HepG2 (cell line): ENCODE results near the gene SCGB1D4. TPM values are rescaled to one million over a fixed set of nuclear protein-coding genes. Genes with fewer than 3 reads are reported as not detected.
A peak's percentile ranks its signal among the peaks of the same experiment; 100 is the strongest.

Source experiments
- ARNTL ChIP-seq: sonication (generic); formaldehyde crosslinking; IDR thresholded peaks from 2 replicates; pipeline ENCODE4 v1.4.0; 2020; ENCODE audit warnings: mild to moderate bottlenecking, missing genetic modification reagents
- CEBPG ChIP-seq: IDR thresholded peaks from 2 replicates; pipeline ENCODE4 v1.6.1; 2016
- FOXJ3 ChIP-seq: sonication (generic); formaldehyde crosslinking; IDR thresholded peaks from 2 replicates; pipeline ENCODE4 v1.4.0; 2020; ENCODE audit warnings: missing genetic modification reagents, mild to moderate bottlenecking, borderline replicate concordance
- FOXK2 ChIP-seq: fragments of 450-650 bp; IDR thresholded peaks from 2 replicates; pipeline ENCODE4 v1.6.1; 2016
- FOXP1 ChIP-seq, 2 experiments: fragments of 450-650 bp in 1 of 2; IDR thresholded peaks; 2 replicates each; pipeline ENCODE4 v1.6.1; 2017 to 2018; ENCODE audit warnings: antibody characterized with exemption in 1 of 2
- GABPA ChIP-seq, 2 experiments: IDR thresholded peaks; 2 replicates each; pipeline ENCODE4 v1.6.1; 2011 to 2016; ENCODE audit warnings: low read depth in 2 of 2, low read length in 1 of 2, missing biosample characterization in 1 of 2, missing genetic modification characterization in 1 of 2
- HMG20A ChIP-seq: IDR thresholded peaks from 2 replicates; pipeline ENCODE4 v1.6.1; 2016; ENCODE audit warnings: borderline replicate concordance
- HMG20B ChIP-seq: conservative IDR thresholded peaks from 2 replicates; pipeline ENCODE4 v1.6.1; 2016; ENCODE audit warnings: missing genetic modification reagents, missing compliant biosample characterization
- KDM6A ChIP-seq: IDR thresholded peaks from 2 replicates; pipeline ENCODE4 v1.6.1; 2016; ENCODE audit warnings: low read depth
- KLF6 ChIP-seq: IDR thresholded peaks from 2 replicates; pipeline ENCODE4 v1.8.0; 2016; ENCODE audit warnings: missing biosample characterization, missing genetic modification reagents
- MAFG ChIP-seq: sonication (generic); formaldehyde crosslinking; IDR thresholded peaks from 2 replicates; pipeline ENCODE4 v1.5.1; 2020; ENCODE audit warnings: mild to moderate bottlenecking, missing genetic modification reagents
- MED1 ChIP-seq: sonication (generic); formaldehyde crosslinking; IDR thresholded peaks from 2 replicates; pipeline ENCODE4 v1.4.0; 2020; ENCODE audit warnings: missing genetic modification reagents
- MED13 ChIP-seq: sonication (generic); formaldehyde crosslinking; IDR thresholded peaks from 2 replicates; pipeline ENCODE4 v1.5.0; 2020; ENCODE audit warnings: missing genetic modification reagents
- NCOA1 ChIP-seq: sonication (generic); formaldehyde crosslinking; IDR thresholded peaks from 2 replicates; pipeline ENCODE4 v1.9.0; 2021; ENCODE audit warnings: missing genetic modification reagents
- NFIC ChIP-seq: IDR thresholded peaks from 2 replicates; pipeline ENCODE4 v1.6.1; 2012; ENCODE audit warnings: mild to moderate bottlenecking, low read length, inconsistent platforms
- NFKBIZ ChIP-seq: IDR thresholded peaks from 2 replicates; pipeline ENCODE4 v1.6.1; 2018; ENCODE audit warnings: missing genetic modification reagents, missing compliant biosample characterization
- NKX3-1 ChIP-seq: sonication (generic); formaldehyde crosslinking; IDR thresholded peaks from 2 replicates; pipeline ENCODE4 v1.5.0; 2020; ENCODE audit warnings: missing genetic modification reagents
- NONO ChIP-seq, 2 experiments: fragments of 450-650 bp in 1 of 2; sonication (generic) in 1 of 2; formaldehyde crosslinking in 1 of 2; IDR thresholded peaks in 1 of 2; conservative IDR thresholded peaks in 1 of 2; 2 replicates each; pipeline versions ENCODE4 v1.6.1 to v1.8.0; 2017 to 2022; ENCODE audit warnings: mild to moderate bottlenecking in 1 of 2, missing genetic modification reagents in 1 of 2, moderate library complexity in 1 of 2
- PPARG ChIP-seq: conservative IDR thresholded peaks from 2 replicates; pipeline ENCODE4 v1.6.1; 2016; ENCODE audit warnings: missing biosample characterization, missing genetic modification reagents
- RARA ChIP-seq: IDR thresholded peaks from 2 replicates; pipeline ENCODE4 v1.6.1; 2016; ENCODE audit warnings: missing genetic modification reagents, missing compliant biosample characterization
- SNAPC5 ChIP-seq: sonication (generic); formaldehyde crosslinking; IDR thresholded peaks from 2 replicates; pipeline ENCODE4 v1.8.1; 2023; ENCODE audit warnings: mild to moderate bottlenecking, missing genetic modification reagents, borderline replicate concordance
- TARDBP ChIP-seq: sonication (generic); formaldehyde crosslinking; IDR thresholded peaks from 2 replicates; pipeline ENCODE4 v1.8.0; 2022; ENCODE audit warnings: mild to moderate bottlenecking, missing genetic modification reagents
- TBX2 ChIP-seq: sonication (generic); formaldehyde crosslinking; IDR thresholded peaks from 2 replicates; pipeline ENCODE4 v1.5.0; 2020; ENCODE audit warnings: missing genetic modification reagents, mild to moderate bottlenecking, borderline replicate concordance
- TGIF2 ChIP-seq: IDR thresholded peaks from 2 replicates; pipeline ENCODE4 v1.6.1; 2016; ENCODE audit warnings: control low read depth, missing compliant biosample characterization
- ZBTB21 ChIP-seq: sonication (generic); formaldehyde crosslinking; IDR thresholded peaks from 2 replicates; pipeline ENCODE4 v1.4.0; 2020; ENCODE audit warnings: missing genetic modification reagents
- ZBTB7B ChIP-seq: sonication (generic); formaldehyde crosslinking; IDR thresholded peaks from 2 replicates; pipeline ENCODE4 v1.4.0; 2020; ENCODE audit warnings: missing genetic modification reagents
- ZNF264 ChIP-seq: sonication (generic); formaldehyde crosslinking; IDR thresholded peaks from 2 replicates; pipeline ENCODE4 v1.4.0; 2020; ENCODE audit warnings: missing genetic modification reagents
- ZNF3 ChIP-seq: IDR thresholded peaks from 2 replicates; pipeline ENCODE4 v1.7.0; 2017; ENCODE audit warnings: inconsistent platforms
- ZNF354B ChIP-seq: sonication (generic); formaldehyde crosslinking; IDR thresholded peaks from 2 replicates; pipeline ENCODE4 v1.8.0; 2022; ENCODE audit warnings: mild to moderate bottlenecking, missing genetic modification reagents
- ZNF362 ChIP-seq: sonication (generic); formaldehyde crosslinking; IDR thresholded peaks from 2 replicates; pipeline ENCODE4 v1.4.0; 2020; ENCODE audit warnings: missing genetic modification reagents, mild to moderate bottlenecking, borderline replicate concordance
- ZNF414 ChIP-seq: sonication (generic); formaldehyde crosslinking; IDR thresholded peaks from 2 replicates; pipeline ENCODE4 v1.5.0; 2020; ENCODE audit warnings: missing genetic modification reagents
- ZNF703 ChIP-seq: sonication (generic); formaldehyde crosslinking; IDR thresholded peaks from 2 replicates; pipeline ENCODE4 v1.5.1; 2020; ENCODE audit warnings: missing genetic modification reagents, mild to moderate bottlenecking, moderate library complexity, borderline replicate concordance
- polyA plus RNA-seq, 8 experiments: library from polyadenylated mRNA; depleted of rRNA in 3 of 8; stranded (reverse) in 7 of 8; unstranded in 1 of 8; fragments of >200 nt; fragmentation: Illumina TruSeq in 4 of 8; extraction: Trizol in 4 of 8; gene quantifications; 2 replicates each; pipeline versions ENCODE4 v1.2.1 to v1.2.3, GENCODE V29; 2011 to 2016; ENCODE audit warnings: low read depth in 4 of 8, missing spikeins in 1 of 8, mixed read lengths in 1 of 8; ENCODE audit not compliant: insufficient read depth in 1 of 8
- total RNA-seq, 5 experiments: library from RNA; depleted of rRNA; stranded (reverse); fragments of >200 nt; fragmentation: Illumina TruSeq; extraction: Trizol; gene quantifications; 2 replicates each; pipeline ENCODE4 v1.2.3, GENCODE V29; 2016; ENCODE audit warnings: low read depth in 1 of 5

SCGB1D4 gene
- total and polyA plus RNA-seq, 2 of the 13 experiments (the other 11 are each of a cell fraction or from before 2014, with no cell fraction given) = not detected

- TF ChIP-seq FOXK2 (0 out of 2 replicates have a peak, but pooled peaks have one; percentile 29), FOXP1 (IDR thresholded peaks at IDR 0.05) (peak; percentile 78), FOXP1 (CRISPR knock-in tag; IDR thresholded peaks at IDR 0.05) (peak; percentile 91), NFKBIZ (CRISPR knock-in tag) (peak; percentile 85; the same call in 1 of the 2 replicates), FOXJ3 (peak; percentile 98), ARNTL (CRISPR knock-in tag) (peak; percentile 75; the same call in 1 of the 2 replicates), MED13 (CRISPR knock-in tag) (0 out of 2 replicates have a peak, but pooled peaks have one; percentile 38), TARDBP (CRISPR knock-in tag) (peak; percentile 90), MAFG (no peak), NONO (IDR thresholded peaks at IDR 0.05) (no peak), NONO (CRISPR knock-in tag; conservative IDR thresholded peaks at IDR 0.05) (peak; percentile 75), MED1 (CRISPR knock-in tag) (peak; percentile 94), ZBTB7B (peak; percentile 81; the same call in 1 of the 2 replicates), ZNF362 (CRISPR knock-in tag) (peak; percentile 68; the same call in 1 of the 2 replicates), KDM6A (CRISPR knock-in tag) (peak; percentile 96), GABPA (IDR thresholded peaks at IDR 0.05; ENCODE audit: low read depth, low read length) (no peak), GABPA (CRISPR knock-in tag; IDR thresholded peaks at IDR 0.05; ENCODE audit: low read depth) (peak; percentile 51; the same call in 1 of the 2 replicates), ZNF414 (peak; percentile 66; the same call in 1 of the 2 replicates), TGIF2 (CRISPR knock-in tag) (peak; percentile 51; the same call in 1 of the 2 replicates), TBX2 (CRISPR knock-in tag) (peak; percentile 90), ZNF264 (peak; percentile 67; the same call in 1 of the 2 replicates), SNAPC5 (CRISPR knock-in tag) (no peak), HMG20A (CRISPR knock-in tag) (peak; percentile 99), PPARG (CRISPR knock-in tag) (peak; percentile 83), KLF6 (CRISPR knock-in tag) (peak; percentile 77; the same call in 1 of the 2 replicates), NKX3-1 (CRISPR knock-in tag) (0 out of 2 replicates have a peak, but pooled peaks have one; percentile 63), NCOA1 (CRISPR knock-in tag) (0 out of 2 replicates have a peak, but pooled peaks have one; percentile 55), HMG20B (CRISPR knock-in tag) (peak; percentile 67; the same call in 1 of the 2 replicates), ZNF3 (CRISPR knock-in tag) (peak; percentile 96), CEBPG (CRISPR knock-in tag) (peak; percentile 86), ZNF703 (CRISPR knock-in tag) (no peak), RARA (CRISPR knock-in tag) (peak; percentile 99), NFIC (peak; percentile 97), ZBTB21 (CRISPR knock-in tag) (peak; percentile 15; the same call in 1 of the 2 replicates), ZNF354B (no peak)
Observed at GRCh38 chr11:62260261-62260953, 38.5 kb downstream of the SCGB1D4 start (continued).
